CD14-positive monocyte (primary cell): ENCODE results near the gene PLXDC2. TPM values are rescaled to one million over a fixed set of nuclear protein-coding genes. Genes with fewer than 3 reads are reported as not detected.

Source experiments
- DNase-seq, 3 donors: peaks; one replicate each; pipeline ENCODE4 v3.0.0-alpha.2; 2011 to 2022
- H2AFZ ChIP-seq: 2 replicates; pipeline ENCODE4 v1.6.0; 2012; ENCODE audit warnings: mild to moderate bottlenecking, low read depth, low read length, inconsistent platforms; ENCODE audit not compliant: insufficient read depth, poor library complexity, severe bottlenecking
- H3K27ac ChIP-seq, 2 donors: 1 replicate in 1 of 2; 2 replicates in 1 of 2; pipeline ENCODE4 v1.5.1; 2012 to 2013; ENCODE audit warnings: low read length in 2 of 2, control low read depth in 1 of 2, inconsistent platforms in 1 of 2, low read depth in 1 of 2, mild to moderate bottlenecking in 1 of 2
- H3K27me3 ChIP-seq, 2 donors: one replicate each; pipeline versions ENCODE4 v1.6.0 to v1.6.1; 2011 to 2013; ENCODE audit warnings: low read length in 2 of 2; ENCODE audit not compliant: control insufficient read depth in 2 of 2, insufficient read depth in 2 of 2
- H3K36me3 ChIP-seq, 2 donors: replicated peaks in 1 of 2; 1 replicate in 1 of 2; 2 replicates in 1 of 2; pipeline versions ENCODE4 v1.5.1 to v1.6.1; 2012 to 2013; ENCODE audit warnings: low read length in 2 of 2, control low read depth in 1 of 2, inconsistent platforms in 1 of 2, mild to moderate bottlenecking in 1 of 2; ENCODE audit not compliant: insufficient read depth in 2 of 2, control insufficient read depth in 1 of 2
- H3K4me1 ChIP-seq, 2 donors: 1 replicate in 1 of 2; 2 replicates in 1 of 2; pipeline versions ENCODE4 v1.5.1 to v1.6.1; 2012 to 2013; ENCODE audit warnings: low read length in 2 of 2, control low read depth in 1 of 2, inconsistent platforms in 1 of 2, mild to moderate bottlenecking in 1 of 2, moderate library complexity in 1 of 2; ENCODE audit not compliant: insufficient read depth in 2 of 2, control insufficient read depth in 1 of 2
- H3K4me2 ChIP-seq: replicated peaks from 2 replicates; pipeline ENCODE3; 2012; ENCODE audit warnings: low read length, moderate library complexity, mild to moderate bottlenecking; ENCODE audit not compliant: poor library complexity, severe bottlenecking; ENCODE audit errors: extremely low read depth
- H3K4me3 ChIP-seq, 3 experiments: fragments of 200-600 bp in 1 of 3; sonication (generic) in 1 of 3; replicated peaks in 1 of 3; 1 replicate in 2 of 3; 2 replicates in 1 of 3; pipeline ENCODE4 v1.5.1; 2011 to 2013; ENCODE audit warnings: low read length in 3 of 3, mild to moderate bottlenecking in 3 of 3, control low read depth in 2 of 3, low read depth in 2 of 3, inconsistent platforms in 1 of 3, moderate library complexity in 1 of 3
- H3K79me2 ChIP-seq: 2 replicates; pipeline ENCODE4 v1.6.0; 2012; ENCODE audit warnings: mild to moderate bottlenecking, control low read depth, inconsistent platforms, low read length, moderate library complexity; ENCODE audit not compliant: insufficient read depth
- H3K9ac ChIP-seq: 2 replicates; pipeline ENCODE4 v1.6.0; 2017; ENCODE audit warnings: low read length, mild to moderate bottlenecking; ENCODE audit not compliant: insufficient read depth, poor library complexity, severe bottlenecking
- H3K9me3 ChIP-seq, 2 donors: replicated peaks in 1 of 2; 1 replicate in 1 of 2; 2 replicates in 1 of 2; pipeline versions ENCODE4 v1.5.1 to v1.6.1; 2012 to 2013; ENCODE audit warnings: low read length in 2 of 2, control low read depth in 1 of 2; ENCODE audit not compliant: control insufficient read depth in 1 of 2, insufficient read depth in 1 of 2
- H4K20me1 ChIP-seq: 2 replicates; pipeline ENCODE4 v1.6.0; 2012; ENCODE audit warnings: mild to moderate bottlenecking, low read length, control low read depth, moderate library complexity; ENCODE audit not compliant: insufficient read depth
- H3K27ac Mint-ChIP-seq, 7 donors: one replicate each; pipeline ENCODE4 v1.8.0; 2020; ENCODE audit warnings: mild to moderate bottlenecking in 7 of 7, mixed read lengths in 7 of 7, moderate library complexity in 6 of 7, inconsistent platforms in 2 of 7
- H3K27me3 Mint-ChIP-seq, 3 donors: one replicate each; pipeline ENCODE4 v1.8.0; 2021 to 2022; ENCODE audit warnings: low read depth in 3 of 3, mild to moderate bottlenecking in 3 of 3, mixed read lengths in 3 of 3, moderate library complexity in 3 of 3, inconsistent platforms in 1 of 3
- H3K36me3 Mint-ChIP-seq, 2 donors: one replicate each; pipeline ENCODE4 v1.8.0; 2020; ENCODE audit warnings: mixed read lengths in 2 of 2, inconsistent platforms in 1 of 2, mild to moderate bottlenecking in 1 of 2
- H3K4me1 Mint-ChIP-seq: one replicate; pipeline ENCODE4 v1.8.0; 2020; ENCODE audit warnings: mild to moderate bottlenecking, mixed read lengths
- H3K4me3 Mint-ChIP-seq, 2 donors: one replicate each; pipeline ENCODE4 v1.8.0; 2020; ENCODE audit warnings: mild to moderate bottlenecking in 2 of 2, mixed read lengths in 2 of 2, moderate library complexity in 1 of 2
- H3K9me3 Mint-ChIP-seq, 7 donors: one replicate each; pipeline ENCODE4 v1.8.0; 2020 to 2022; ENCODE audit warnings: mixed read lengths in 7 of 7, mild to moderate bottlenecking in 6 of 7, moderate library complexity in 6 of 7, inconsistent platforms in 2 of 7
- intact Hi-C, 2 donors: fragments of 100-400 bp; cut with micrococcal nuclease; formaldehyde crosslinking; loops; one replicate each; pipeline versions ENCODE4 v1.15.0 to v1.15.1; 2023
- polyA plus RNA-seq, 3 donors: library from polyadenylated mRNA; depleted of rRNA in 1 of 3; unstranded in 2 of 3; stranded (reverse) in 1 of 3; fragments of 300-500 nt in 2 of 3; fragments of >200 nt in 1 of 3; fragmentation: Illumina TruSeq in 2 of 3; gene quantifications; 1 replicate in 2 of 3; 2 replicates in 1 of 3; pipeline ENCODE4 v1.2.3, GENCODE V29; 2012 to 2021
- TF ChIP-seq, protein P1 (sequence below): fragments of 200-600 bp; IDR thresholded peaks from one replicate; pipeline ENCODE4 v1.8.0; 2022; ENCODE audit warnings: antibody characterized with exemption, mild to moderate bottlenecking

PLXDC2 gene
- polyA plus RNA-seq, 3 donors: 37.5 to 128 (median 93.6) TPM

DNA sequence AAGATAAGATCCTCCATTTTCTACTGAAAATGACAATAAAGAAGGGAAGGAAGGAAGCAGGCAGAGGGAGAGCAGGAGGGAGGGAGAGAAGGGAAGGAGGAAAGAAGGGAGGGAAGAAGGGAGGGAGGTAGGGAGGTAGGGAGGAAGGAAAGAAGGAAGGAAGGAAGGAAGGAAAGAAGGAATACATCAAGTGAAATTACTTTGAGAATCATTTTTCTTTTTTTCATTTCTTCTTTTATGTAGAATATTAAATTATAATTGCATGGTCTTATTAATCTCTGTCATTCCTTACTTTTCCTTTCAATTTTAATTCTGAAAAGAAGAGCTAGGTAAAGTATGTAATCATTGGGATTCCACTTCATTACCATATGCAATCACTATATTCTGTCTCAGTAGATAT is 97.8 kb downstream of the PLXDC2 start:
- Histone ChIP-seq H3K27ac (no peak overlapping the region), H2AFZ (no peak overlapping the region), H4K20me1 (peaks cover 100% of the 10 kb centered on the region), H3K9ac (no peak overlapping the region), H3K4me2 (no peak overlapping the region), H3K9me3 (no peaks in the 10 kb centered on the region), H3K4me3 (no peak overlapping the region), H3K79me2 (peaks cover 72% of the 10 kb centered on the region), H3K4me1 (peaks cover 0 to 8% of the 10 kb centered on the region in 2 donors), H3K36me3 (peaks cover 0 to 4% of the 10 kb centered on the region in 2 donors), H3K27me3 (no peaks in the 10 kb centered on the region)
- Mint-ChIP-seq H3K27ac (peak overlapping the region in 1 of 7 donors; percentile 4), H3K9me3 (peaks cover 0 to 4% (median 3%) of the 10 kb centered on the region in 7 donors), H3K36me3 (peaks cover 6 to 30% of the 10 kb centered on the region in 2 donors), H3K4me3 (no peak overlapping the region), H3K27me3 (no peaks in the 10 kb centered on the region), H3K4me1 (peaks cover 18% of the 10 kb centered on the region)
- DNase-seq: no peak
- intact Hi-C loops: no loop called here
- TF ChIP-seq, protein P1, sequence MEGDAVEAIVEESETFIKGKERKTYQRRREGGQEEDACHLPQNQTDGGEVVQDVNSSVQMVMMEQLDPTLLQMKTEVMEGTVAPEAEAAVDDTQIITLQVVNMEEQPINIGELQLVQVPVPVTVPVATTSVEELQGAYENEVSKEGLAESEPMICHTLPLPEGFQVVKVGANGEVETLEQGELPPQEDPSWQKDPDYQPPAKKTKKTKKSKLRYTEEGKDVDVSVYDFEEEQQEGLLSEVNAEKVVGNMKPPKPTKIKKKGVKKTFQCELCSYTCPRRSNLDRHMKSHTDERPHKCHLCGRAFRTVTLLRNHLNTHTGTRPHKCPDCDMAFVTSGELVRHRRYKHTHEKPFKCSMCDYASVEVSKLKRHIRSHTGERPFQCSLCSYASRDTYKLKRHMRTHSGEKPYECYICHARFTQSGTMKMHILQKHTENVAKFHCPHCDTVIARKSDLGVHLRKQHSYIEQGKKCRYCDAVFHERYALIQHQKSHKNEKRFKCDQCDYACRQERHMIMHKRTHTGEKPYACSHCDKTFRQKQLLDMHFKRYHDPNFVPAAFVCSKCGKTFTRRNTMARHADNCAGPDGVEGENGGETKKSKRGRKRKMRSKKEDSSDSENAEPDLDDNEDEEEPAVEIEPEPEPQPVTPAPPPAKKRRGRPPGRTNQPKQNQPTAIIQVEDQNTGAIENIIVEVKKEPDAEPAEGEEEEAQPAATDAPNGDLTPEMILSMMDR: no peak

DNA sequence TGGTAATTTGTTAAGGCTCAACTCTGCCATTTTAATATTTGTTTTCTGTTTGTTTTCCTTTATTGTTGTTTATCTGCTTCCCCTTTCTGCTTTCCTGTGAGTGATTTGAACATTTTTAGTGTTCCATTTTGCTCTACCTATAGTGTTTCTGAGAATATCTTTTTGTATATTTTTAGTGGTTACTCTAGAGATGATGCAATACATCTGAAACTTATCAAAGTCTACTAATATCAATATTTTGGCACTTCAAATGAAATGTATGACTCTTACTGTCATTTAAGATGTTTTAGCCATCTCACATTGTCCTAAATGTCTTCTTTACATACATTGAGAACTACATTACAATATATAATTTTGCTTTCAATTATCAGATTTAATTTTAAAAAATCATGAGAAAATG is 98.9 kb downstream of the PLXDC2 start:
- no peaks in the 10 kb centered on the region for H3K9me3 ChIP-seq
- peaks cover 0 to 4% of the 10 kb centered on the region in 2 donors for H3K36me3 ChIP-seq
- H2AFZ ChIP-seq: no peak overlapping the region
- H3K4me3 Mint-ChIP-seq: no peak overlapping the region
- H4K20me1 ChIP-seq: peaks cover 100% of the 10 kb centered on the region
- H3K4me2 ChIP-seq: no peak overlapping the region
- no peak overlapping the region for H3K4me3 ChIP-seq
- H3K79me2 ChIP-seq: peaks cover 73% of the 10 kb centered on the region
- TF ChIP-seq, protein P1: no peak
- peaks cover 6 to 35% of the 10 kb centered on the region in 2 donors for H3K36me3 Mint-ChIP-seq
- H3K27ac Mint-ChIP-seq: peak overlapping the region in 3 of 7 donors; percentile 13 to 37 (median 23)
- H3K4me1 ChIP-seq: peaks cover 0 to 12% of the 10 kb centered on the region in 2 donors
- no peak for DNase-seq
- intact Hi-C loops: no loop called here
- H3K9ac ChIP-seq: no peak overlapping the region
- peaks cover 23% of the 10 kb centered on the region for H3K4me1 Mint-ChIP-seq
- H3K27me3 Mint-ChIP-seq: no peaks in the 10 kb centered on the region
- H3K9me3 Mint-ChIP-seq: peaks cover 0 to 4% (median 3%) of the 10 kb centered on the region in 7 donors
- no peak overlapping the region for H3K27ac ChIP-seq
- no peaks in the 10 kb centered on the region for H3K27me3 ChIP-seq
